GM21619 (cell line): Measurements from ENCODE around the gene HMHB1.
A peak's percentile ranks its signal among the peaks of the same experiment; 100 is the strongest.
"Not testable (repeated sequence)": the region's sequence is repeated elsewhere in the genome, so short reads cannot be mapped to it uniquely, and the experiment has no call there.

Source experiments
- ATAC-seq: cut with Tn5 transposase; IDR thresholded peaks from one replicate; pipeline ENCODE4 v1.9.1; 2021; ENCODE audit not compliant: unreplicated experiment

HMHB1 gene

DNA sequence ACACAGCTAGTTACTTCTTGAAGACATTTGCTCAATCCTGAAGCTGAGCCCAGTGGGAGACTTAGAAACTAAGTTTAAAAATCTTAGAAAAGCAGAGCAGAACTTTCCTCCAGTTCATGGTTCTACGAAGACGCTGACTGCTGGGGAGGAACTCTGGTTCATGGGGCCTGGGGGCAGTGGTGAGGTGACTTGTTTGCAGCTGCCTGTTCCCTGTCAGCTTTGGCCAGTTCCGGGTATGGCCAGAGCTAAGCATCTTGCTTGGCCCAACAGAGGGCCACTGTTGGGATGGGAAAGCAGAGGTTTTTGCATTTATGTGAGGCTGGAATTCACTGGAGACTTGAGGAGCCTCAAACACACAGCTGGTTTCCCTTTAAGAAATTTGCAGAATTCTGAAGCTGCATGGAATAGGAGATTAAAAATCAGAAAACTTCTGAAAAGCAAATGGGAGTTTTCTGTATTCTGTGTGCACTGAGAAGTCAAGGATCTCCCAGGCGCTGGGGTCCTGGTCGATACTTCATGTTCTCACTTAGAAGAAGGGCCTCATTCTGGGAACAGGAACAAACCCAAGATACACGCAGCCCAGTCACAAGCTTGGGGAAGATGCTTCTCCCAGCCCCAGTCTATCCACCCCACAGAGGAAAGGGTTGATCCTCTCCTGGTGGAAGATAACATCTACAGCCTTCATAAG, 10.6 kb upstream of the HMHB1 start:
- no peak for ATAC-seq

DNA sequence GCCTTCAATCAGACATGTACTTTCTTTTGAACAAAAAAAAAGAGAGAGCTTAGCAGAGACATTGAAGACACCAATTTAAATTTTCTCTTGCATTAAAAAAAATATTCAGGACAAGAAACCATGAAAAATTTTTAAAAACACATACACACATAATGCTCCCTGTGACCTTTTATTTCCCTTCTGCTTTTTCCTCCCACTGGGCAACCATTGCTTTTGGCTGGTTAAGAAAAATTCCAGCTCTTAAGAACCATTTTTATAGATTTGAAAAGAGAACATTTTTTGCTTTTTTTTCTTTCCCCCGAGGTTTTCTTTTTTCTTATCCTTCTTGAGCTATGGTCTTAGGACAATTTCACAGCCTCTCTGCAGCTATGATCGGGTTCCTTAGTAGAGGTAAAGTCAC, 6.1 kb upstream of the HMHB1 start:
- no peak for ATAC-seq

DNA sequence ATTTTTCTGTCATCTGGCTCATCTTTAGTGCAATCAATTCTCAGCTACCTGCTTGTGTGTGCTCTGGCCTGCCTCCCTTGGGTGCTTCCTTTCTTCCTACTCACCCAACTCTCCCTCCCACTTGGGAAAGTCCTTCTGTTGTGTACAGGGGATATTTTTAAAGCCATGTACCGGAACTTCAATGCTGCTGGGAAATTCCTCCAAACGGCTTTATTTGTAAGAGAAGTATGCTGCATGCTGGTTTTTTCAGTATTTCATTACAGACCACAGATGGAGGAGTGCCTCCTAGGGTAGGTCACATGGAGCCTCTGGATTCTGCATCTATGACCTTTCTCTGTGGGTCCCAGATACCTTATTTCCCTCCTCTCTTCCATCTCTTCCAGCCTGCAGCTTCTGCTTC, 5.4 kb upstream of the HMHB1 start:
- peak; percentile 62 for ATAC-seq

DNA sequence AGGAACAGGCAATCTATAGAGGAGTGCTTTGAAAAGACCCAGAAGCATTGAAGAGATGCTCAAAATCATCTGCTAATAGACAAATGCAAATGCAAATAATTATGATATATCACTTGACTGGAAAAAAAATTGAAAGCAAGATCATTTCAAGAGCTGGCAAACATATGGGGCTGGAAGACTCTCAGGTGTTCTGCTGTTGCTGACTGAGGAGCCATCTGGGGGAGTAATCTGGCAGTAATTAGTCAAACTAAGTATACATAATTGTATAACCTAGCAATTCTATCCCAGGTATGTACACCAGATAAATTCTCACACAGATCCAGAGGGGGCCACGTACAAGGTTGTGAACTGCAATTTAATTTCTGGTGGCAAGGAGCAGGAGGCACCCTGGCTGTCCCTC, 4.6 kb upstream of the HMHB1 start:
- ATAC-seq = no peak

DNA sequence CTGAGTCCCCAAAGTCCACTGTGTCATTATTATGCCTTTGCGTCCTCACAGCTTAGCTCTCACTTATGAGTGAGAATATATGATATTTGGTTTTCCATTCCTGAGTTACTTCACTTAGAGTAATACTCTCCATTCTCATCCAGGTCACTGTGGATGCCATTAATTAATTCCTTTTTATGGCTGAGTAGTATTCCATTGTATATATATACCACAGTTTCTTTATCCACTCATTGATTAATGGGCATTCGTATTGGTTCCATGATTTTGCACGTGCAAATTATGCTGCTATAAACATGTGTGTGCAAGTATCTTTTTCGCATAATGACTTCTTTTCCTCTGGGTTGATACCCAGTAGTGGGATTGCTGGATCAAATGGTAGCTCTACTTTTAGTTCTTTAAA, 4.4 kb downstream of the HMHB1 start:
- ATAC-seq = not testable (repeated sequence)

DNA sequence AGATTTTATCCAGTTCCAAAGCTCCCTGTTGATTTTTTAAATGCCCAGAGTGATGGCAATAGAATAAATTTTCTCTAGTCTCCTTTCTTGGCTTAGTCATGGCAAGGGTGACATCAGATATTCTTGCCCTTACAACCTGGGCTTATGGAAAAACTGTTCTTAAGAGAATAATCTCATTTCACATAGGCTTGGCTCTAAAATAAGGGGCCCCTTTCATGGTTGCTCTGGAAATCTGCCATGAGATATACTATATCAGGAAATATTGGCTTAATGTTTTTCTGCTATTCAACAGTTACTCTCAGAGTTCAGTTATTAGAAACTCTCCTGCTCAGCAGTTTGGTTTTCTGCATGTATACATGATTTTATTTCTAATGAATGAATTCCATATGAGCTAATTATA, 7.8 kb downstream of the HMHB1 start:
- no peak for ATAC-seq

DNA sequence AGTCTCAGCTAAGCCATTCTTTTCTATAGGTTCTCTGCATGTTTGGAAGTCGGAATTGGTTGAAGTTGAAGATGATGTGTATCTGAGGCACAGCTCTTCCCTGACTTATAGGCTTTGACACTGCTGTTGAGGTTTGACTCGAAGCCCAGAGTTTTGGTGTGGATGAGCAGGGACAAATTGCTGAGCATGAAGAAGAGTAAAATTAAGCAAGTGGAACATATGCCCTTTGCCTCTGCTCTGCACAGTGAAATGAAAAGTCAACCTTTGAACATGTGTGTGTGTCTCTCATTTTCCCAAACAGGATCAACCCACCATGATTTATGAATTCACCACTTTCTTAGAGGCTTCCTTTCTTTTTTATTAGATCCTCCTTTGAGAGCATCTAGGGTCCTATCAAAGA, 8.5 kb downstream of the HMHB1 start:
- no peak for ATAC-seq

DNA sequence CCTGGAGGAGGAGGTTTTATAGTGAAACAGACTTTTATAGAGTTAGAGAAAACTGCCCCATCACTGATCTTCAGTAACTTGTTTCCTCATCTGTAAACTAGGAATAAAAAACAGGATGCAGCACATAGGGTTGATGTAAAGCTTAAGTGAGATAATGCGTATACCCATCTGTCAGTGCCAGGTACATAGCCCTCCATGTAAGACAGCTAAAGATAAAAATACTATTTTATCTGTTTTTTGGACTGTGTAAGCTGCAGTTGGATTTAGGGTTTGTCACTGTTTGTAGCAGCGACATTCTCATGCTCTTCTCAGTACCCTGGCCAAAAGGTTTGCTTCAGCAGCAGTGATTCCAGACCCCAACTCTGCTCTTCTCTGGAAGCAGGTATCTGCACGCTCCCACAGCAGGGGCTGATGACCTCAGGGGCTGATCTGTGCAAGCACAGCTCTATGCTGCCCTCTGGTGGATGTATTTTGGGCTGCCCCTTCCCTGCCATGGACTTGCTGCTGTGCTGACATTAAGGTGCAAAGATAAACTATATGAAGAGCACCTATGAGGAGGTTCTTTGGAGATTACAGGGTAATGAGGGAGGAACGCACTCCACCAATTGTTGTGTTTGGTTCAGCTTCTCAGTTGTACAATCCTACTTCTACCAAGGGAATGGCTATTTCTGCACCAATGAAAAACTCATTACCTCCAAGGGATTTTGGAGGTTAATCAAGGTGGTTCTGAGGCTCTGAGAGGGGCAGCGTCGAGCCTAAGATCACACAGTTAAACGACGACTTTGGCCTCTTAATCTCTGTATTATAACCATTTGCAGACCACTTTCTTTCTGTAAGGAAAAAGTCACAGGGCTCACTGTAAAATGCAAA, 13.1 kb downstream of the HMHB1 start:
- ATAC-seq = peak; percentile 46

DNA sequence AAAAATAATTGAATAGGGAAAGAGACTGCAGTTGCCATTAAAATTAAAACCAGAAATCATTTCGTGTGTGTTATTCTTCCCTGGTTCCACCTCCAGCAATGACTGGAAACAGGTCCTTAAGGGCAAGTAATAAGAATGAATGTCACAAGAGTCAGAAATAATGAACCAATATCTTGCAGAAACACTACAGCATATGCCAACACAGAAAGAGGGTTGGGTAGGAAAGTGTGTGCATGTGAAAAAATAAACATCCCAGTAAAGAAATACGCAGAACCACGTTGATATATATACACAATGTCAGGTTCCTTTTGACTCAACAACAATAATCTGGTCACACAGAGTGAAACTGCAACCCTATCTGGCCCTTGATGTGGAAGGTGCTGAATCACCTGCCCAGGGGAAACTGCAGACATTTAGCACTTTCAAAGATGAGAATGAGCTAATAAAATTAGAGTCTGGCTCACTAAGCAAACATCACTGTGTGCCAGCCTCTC, 15.0 kb downstream of the HMHB1 start:
- ATAC-seq = peak; percentile 94

DNA sequence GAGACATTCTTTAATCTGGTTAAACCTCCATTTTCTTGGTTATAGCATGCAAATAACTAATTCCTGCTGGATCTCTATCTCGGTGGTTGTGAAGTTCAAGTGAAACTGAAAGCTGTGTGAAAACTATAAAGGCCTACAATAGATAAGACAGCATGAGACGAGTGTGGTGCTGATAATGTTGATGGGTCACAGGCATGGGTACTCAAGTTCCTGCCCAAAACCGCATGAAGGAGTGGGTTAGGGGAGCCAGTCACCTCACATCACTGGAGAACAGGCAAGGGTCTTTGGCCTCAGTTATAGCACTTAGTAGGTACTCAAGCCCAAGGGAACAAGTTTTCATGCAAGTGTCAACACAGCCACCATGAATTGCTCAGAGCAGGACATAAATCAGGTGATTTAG, 16.7 kb downstream of the HMHB1 start:
- ATAC-seq = no peak

DNA sequence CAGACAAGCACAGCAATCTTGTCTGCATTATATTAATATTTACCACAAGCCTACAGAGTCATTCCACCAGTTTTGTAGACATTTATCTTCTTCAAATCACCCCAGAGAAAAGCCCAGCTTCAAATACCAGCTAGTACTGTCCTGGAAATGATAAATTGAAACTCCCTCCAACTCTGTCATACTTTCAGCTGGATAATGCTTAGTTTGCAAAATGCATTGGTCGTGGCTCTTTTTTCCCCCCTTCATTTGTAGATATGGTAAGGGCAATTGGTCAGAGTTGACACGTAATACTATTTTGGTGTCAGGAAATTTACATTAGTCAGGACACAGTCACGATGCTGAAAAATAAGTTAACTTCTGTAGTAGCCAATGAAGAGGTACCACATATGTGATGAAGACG, 21.2 kb downstream of the HMHB1 start:
- ATAC-seq = no peak

DNA sequence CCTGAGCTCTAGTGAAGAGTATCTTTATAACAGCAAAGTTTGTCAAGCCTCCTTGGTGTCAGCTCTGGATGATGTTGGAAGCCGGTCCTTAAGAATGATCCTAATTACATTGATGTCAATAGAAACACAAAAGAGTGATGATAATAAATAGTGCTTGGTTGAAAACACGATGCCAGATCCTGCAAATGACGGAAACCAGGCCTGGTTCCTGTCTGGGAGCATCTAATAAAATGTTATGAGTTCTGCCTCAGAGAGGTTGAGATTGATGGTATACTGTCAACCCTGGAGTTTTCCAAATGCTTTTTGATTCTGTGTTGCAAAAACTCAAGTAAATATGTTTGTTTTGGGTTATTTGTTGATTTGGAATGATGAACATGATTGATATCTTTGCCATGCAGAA, 23.3 kb downstream of the HMHB1 start:
- ATAC-seq = no peak

DNA sequence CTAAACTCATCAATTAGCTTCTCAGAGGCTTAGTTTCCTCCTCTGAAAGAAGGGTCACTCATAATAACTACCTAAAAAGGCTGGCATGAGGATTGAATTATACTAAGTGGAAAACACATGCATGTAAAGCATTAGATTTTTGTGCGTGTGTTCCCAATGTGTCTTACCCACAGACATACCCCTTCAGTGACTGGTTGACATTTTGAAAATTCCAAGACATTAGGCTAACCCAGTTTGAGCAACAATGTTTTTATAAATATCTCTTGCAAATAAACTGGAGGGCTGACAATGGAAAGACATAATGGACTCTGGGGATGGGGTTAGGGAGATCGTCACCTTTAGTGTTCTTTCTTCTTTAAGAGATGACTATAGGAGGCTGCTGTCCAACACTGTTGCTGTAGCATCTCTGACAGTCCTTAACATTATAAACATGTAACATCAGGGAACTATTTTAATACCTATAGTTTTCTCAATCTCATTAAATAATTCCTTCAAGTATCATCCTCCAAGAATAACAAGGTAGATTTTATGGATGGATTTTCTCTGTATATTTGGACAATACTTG, 24.3 kb downstream of the HMHB1 start:
- ATAC-seq = no peak

DNA sequence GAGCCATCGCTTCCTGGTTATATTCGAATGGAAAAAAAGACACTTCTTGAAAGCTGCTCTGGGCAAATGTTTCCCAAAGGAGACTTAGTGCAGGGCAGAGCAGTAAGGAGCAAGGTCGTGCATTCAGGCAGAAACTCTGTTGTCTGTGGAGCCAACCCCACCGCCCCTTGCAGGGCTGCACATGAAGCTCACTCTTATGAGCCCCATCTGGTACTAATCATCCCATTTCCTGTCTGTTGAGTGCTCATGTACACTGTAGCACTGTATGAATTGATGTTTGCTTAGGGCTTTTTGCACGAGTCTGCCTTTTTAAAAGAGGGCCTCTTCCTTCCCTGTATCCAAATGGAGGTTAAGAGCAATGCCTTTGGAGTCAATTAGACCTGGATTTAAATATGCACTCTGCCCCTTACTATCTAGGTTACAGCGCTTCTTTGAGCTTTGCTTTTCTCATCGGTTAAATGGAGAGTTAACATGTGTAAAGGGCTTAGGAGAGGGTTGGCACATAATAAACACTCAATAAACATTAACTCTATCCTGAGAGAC, 25.4 kb downstream of the HMHB1 start:
- ATAC-seq = no peak

DNA sequence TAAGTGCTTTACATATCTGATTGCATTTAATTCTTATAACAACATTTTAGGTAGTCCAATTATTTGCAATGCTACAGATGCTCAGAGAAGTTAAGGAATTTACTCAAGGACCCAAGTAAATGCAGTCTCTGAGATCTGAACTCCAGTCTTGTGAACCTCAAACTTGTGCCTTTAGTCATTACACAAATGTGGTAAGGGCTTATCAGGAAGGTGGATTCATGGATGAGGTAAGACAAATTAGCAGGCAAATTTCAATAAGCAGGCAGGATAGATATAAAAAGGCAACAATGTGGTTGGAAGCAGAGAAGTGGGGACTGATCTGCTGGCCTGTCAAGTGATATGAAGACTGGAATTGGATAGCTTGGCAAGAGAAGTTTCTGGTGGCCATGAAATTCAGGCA, 29.5 kb downstream of the HMHB1 start:
- ATAC-seq = no peak

DNA sequence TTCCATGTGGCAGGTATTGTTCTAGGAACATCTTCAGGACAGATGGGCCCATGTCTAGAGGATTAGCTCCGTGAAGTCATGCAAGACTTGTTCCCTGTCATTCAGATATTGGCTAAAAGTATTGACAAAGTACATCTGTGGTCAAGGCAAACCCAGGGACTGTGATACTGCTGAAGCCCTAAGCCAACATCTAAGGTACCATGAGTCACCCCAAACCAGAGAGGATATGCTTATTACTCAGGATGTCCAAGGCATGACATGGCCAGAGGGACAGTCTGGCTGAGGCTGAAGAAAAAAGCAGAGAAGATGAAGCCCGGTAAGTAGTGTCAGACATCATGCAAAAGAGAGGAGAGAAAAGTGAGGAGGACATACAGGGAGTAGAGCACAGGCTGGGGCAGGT, 31.0 kb downstream of the HMHB1 start:
- no peak for ATAC-seq

DNA sequence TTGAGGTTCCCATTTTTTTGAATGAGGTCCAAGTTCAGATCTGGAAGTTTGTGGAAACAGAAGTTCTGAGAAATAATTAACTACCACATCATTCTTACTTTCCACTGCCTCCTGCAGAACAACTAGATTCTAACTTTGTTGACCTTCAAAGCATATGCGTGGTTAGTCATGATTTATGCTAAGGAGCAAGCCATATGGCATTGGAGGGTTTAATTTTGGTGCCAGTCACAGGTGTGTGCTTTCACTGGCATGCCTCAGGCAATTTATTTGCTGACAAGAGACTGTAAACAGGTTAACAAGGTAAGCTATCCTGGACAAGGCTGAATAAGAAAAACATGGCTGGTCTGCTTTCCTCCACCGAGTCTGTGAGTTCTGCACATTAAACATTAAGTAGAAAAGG, 31.5 kb downstream of the HMHB1 start:
- ATAC-seq = no peak

DNA sequence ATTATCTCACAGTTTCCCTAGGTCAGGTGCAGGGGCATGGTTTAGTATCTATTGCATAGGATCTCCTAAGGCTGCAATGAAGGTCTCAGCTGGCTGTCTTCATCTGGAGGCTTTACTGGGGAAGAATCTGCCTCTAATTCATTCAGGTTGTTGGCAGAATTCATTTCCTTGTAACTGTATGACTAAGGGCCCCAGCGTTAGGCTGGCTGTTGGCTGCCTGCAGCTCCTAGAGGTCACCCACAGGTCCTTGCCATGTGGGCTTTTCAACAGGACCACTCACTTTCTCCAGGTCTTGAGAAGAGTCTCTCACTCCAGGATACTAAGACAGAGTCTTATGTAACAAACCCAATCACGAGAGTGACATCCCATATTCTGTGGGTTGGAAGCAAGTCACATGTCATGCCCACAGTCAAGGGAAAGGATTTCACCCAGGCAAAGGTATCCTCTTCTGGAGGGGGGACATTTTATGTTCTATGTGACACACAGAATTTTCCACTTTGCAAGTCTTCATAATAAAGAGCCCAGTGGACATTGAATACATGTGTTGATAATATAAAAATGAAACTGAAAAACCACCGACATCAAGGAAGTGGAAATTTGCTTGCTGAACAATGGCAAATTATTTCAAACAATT, 38.2 kb downstream of the HMHB1 start:
- peak; percentile 74 for ATAC-seq

DNA sequence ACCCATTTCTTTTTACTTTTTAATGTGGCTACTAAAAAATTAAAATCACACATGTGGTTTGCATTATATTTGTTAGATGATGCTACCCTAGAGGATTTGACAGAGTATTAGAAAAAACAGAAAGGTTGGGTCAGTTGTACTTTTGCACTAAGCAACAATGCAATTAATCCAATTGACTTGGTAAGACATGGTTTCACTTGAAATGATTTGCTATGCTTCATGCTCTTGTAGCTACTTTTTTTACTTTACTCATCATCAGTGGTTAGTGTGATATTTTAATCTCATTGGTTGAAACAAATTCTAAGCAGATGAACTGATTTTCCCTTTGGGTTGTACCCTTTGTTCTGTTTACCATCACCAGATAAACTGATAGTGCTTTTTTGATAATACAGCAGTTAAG, 39.4 kb downstream of the HMHB1 start:
- ATAC-seq = no peak

DNA sequence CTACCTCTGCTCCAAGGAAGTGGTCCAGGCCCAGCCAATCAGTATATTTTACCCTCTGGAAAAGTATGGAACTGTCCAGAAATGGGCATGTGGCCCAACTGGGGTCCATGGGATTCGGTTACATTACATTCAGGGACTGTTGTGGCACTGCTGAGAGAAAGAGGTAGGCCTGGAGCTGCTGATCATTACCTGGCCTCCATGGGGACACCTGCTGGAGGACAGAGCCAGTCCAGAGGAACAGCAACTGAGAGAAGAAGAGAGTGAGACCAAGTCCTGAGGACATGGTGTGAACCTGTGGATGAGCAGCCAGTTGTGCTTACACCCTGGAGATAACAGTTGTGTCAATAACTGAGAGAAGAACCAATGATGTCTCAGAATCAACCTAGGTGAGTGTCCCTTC, 48.2 kb downstream of the HMHB1 start:
- ATAC-seq = no peak

DNA sequence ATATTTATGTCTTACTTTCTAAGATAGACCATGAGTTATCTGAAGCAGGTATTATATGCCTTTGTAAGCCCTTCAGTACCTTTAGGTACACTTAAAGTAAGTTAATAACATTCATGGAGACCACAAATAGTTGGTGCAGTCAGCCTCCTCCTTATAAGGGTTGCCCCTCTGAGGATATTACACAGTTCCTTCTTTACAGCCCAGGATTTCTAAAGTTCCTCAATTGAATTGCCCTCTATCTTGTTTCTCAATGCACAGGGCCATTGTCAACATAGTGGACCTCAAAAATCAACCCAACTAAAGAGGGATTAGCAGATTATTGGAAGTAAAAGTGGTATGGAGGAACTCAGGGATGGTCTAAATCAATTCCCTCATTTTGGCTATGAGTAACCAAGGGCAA, 50.3 kb downstream of the HMHB1 start:
- ATAC-seq = no peak
